ENCODE data around the gene ADH1A. TPM values are rescaled to one million over a fixed set of nuclear protein-coding genes. Genes with fewer than 3 reads are reported as not detected.
"Not testable (repeated sequence)": the region's sequence is repeated elsewhere in the genome, so short reads cannot be mapped to it uniquely, and the experiment has no call there.

The ADH1A gene
- total RNA-seq, 1 experiment from 2014 or later, result not detected

DNA sequence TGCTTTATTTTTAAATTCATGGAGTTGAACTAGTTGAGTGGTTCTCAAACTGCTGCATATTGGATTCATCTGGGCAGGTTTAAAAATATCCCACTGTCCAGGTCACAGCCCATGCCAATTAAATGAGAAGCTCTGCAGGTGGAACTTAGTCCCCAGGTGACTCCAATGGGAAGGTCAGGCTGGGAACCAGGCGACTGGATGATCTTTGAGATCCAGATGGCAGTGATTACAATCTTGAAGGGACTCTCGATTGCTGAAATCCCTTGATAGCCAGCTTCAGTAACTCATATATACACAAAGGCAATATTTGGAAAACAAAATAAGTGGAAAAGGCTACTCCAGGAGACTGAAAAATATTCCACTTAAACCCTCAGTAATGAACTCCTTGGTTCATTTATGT is 8.1 kb downstream of the ADH1A start:
- DNase-seq (ENCODE audit: extremely low read depth, low read depth), result no peak

DNA sequence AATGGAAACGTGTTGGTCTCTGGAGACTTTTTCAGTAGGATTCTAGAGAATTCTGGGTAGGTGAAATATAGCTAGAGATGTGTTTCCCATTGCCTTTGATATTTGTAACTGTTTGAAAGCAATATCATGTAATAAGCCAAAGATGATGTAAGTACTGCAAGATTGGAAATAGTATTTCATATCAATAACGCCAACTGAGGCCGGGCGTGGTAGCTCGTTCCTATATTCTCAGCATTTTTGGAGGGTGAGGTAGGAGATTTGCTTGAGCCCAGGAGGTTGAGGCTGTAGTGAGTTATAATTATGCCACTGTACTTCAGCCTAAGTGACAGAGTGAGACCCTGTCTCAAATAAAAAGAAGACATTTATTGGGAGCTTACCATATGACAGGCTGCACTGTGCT is 9.5 kb downstream of the ADH1A start:
- DNase-seq (ENCODE audit: extremely low read depth, low read depth), result no peak

- no peak for DNase-seq (ENCODE audit: extremely low read depth, low read depth)
These were observed 14.4 kb downstream of the ADH1A start for GRCh38 chr4:99276417-99276816.

DNA sequence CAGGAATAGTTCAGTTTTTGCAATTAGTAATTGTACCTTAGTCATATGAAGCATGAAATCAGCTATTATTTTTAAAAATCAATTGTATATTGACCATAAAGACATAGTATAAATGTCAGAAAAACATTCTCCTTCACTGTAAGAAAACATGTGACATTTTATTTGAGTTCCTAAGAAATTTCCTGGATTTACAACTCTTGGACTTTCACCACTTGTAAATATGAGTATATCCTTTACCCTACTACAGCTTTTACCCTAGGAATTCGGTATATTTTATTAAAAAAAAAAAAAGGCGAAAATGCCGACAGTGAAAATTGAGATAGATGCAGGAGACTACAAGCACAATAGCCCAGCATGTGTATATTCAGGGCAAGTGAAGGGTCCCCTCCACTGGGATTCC is 14.9 kb downstream of the ADH1A start:
- DNase-seq (ENCODE audit: extremely low read depth, low read depth), result no peak

- no peak for DNase-seq (ENCODE audit: extremely low read depth, low read depth)
These were observed 15.7 kb downstream of the ADH1A start for GRCh38 chr4:99275050-99275449.

DNA sequence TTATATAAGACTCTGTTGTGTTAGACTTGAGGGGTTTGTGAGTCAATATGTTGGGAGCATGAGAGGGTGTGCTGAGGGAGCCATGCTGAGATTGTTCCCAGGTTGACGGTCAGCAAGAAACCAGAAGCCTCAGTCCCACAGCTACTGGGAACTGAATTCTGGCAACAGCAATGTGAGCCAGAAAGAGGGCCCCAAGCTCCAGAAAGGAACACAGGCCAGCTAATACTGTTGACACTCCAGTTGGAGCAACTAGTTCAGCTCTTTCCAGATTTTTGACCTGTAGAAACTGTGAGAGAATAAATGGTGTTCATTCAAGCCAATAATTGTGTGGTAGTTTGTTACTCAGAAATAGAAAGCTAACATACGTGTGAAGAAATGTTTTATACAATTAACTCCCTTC is 17.1 kb downstream of the ADH1A start:
- no peak for DNase-seq (ENCODE audit: extremely low read depth, low read depth)

GRCh38 chr4:99264927-99265326 is 25.9 kb downstream of the ADH1A start:
- no peak for DNase-seq (ENCODE audit: extremely low read depth, low read depth)

DNA sequence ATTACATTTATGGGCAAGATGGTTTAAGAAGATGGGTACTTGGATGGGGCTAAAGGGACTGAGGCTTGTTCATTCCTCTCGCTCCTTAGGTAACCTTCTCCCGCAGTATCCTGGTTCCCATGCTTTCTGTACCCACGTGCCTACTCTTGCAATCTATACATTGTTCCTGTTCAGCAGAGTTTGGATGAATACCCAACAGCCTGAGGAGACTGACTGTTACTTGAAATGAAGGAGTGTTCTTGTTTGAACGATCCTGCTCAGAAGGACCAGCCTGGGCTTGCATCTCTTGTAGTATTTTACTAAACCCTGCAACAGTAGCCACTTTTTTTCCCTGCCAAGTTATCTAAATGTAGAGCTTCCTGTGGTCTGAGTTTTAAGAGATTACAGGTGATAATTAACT is 38.0 kb downstream of the ADH1A start:
- DNase-seq (ENCODE audit: extremely low read depth, low read depth), result no peak

DNA sequence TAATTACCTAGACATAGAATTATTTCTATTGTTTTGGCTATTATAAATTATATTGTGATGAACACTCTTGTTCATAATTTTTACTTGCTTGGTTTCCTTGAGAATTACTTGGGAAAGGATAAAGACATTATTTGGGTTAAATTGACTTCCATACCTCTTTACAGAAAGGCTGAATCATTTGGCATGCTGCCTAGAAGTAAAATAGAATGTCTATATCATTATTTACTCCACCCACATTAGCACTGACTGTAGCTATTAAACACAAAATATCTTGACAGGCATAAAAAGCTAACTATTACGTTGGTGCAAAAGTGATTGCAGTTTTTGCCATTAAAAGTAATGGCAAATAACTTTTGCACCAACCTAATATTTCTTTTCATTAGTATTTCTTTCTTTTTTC is 42.1 kb downstream of the ADH1A start:
- no peak for DNase-seq (ENCODE audit: extremely low read depth, low read depth)

- DNase-seq (ENCODE audit: extremely low read depth, low read depth), result no peak
These were observed 54.8 kb downstream of the ADH1A start for GRCh38 chr4:99235955-99236354.

GRCh38 chr4:99234331-99235010 is 56.3 kb downstream of the ADH1A start:
- DNase-seq (ENCODE audit: extremely low read depth, low read depth), result no peak

DNA sequence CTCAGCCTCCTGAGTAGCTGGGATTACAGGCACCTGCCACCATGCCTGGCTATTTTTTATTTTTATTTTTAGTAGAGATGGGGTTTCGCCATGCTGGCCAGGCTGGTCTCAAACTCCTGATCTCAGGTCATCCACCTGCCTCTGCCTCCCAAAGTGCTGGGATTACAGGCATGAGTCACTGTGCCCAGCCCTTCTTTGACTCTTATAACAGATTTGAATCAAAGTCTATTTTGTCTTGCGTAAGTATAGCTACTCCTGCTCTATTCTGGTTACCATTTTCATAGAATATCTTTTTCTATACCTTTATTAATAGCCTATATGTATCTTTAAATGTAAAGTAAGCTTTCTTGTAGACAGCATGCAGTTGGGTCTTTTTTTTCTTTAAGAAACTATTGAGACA is 57.4 kb downstream of the ADH1A start:
- DNase-seq (ENCODE audit: extremely low read depth, low read depth), result not testable (repeated sequence)

GRCh38 chr4:99228706-99229105 is 62.1 kb downstream of the ADH1A start:
- not testable (repeated sequence) for DNase-seq (ENCODE audit: extremely low read depth, low read depth)

DNA sequence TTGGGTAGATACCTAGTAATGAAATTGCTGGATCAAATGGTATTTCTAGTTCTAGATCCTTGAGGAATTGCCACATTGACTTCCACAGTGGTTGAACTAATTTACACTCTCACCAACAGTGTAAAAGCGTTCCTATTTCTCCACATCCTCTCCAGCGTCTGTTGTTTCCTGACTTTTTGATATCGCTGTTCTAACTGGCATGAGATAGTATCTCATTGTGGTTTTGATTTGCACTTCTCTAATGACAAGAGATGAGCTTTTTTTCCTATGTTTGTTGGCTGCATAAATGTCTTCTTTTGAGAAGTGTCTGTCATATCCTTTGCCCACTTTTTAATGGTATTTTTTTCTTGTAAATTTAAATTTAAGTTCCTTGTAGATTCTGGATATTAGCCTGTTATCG is 63.1 kb downstream of the ADH1A start:
- not testable (repeated sequence) for DNase-seq (ENCODE audit: extremely low read depth, low read depth)

Other genes with a start within 250 kb of the ADH1A start
- 92.4 and 92.9 TPM in 2 replicates for gene ADH5, start 202.2 kb downstream of the ADH1A start, total RNA-seq (2014; rRNA removed; shearing (Covaris generic))
- gene ADH4, start 146.7 kb downstream of the ADH1A start, total RNA-seq (2014; rRNA removed; shearing (Covaris generic)), result not detected in 2 replicates
- not detected in 2 replicates for gene ADH6, start 71.7 kb downstream of the ADH1A start, total RNA-seq (2014; rRNA removed; shearing (Covaris generic))
- gene ADH1B, start 30.4 kb upstream of the ADH1A start, total RNA-seq (2014; rRNA removed; shearing (Covaris generic)), result not detected in 2 replicates
- gene ADH1C, start 61.8 kb upstream of the ADH1A start, total RNA-seq (2014; rRNA removed; shearing (Covaris generic)), result not detected in 2 replicates
- not detected in 2 replicates for gene ADH7, start 144.4 kb upstream of the ADH1A start, total RNA-seq (2014; rRNA removed; shearing (Covaris generic))
- 0.10 TPM in 1 of 2 replicates, not detected in the other for gene C4orf17, start 220.0 kb upstream of the ADH1A start, total RNA-seq (2014; rRNA removed; shearing (Covaris generic))

All from NCI-H460 (cell line).